Upper lobe of left lung (tissue), 6 donors: ENCODE data around the gene AGAP3. TPM values are rescaled to one million over a fixed set of nuclear protein-coding genes. Genes with fewer than 3 reads are reported as not detected.

Experiments used
- ATAC-seq, 2 donors: fragments of 200-7000 bp; cut with Tn5 transposase; one replicate each; pipeline ENCODE4 v1.9.1; 2022; ENCODE audit warnings: mild to moderate bottlenecking in 2 of 2, moderate library complexity in 2 of 2; ENCODE audit not compliant: low FRiP score in 2 of 2
- DNase-seq, 2 donors: peaks; one replicate each; pipeline ENCODE4 v3.0.0-alpha.2; 2019 to 2020
- H3K27ac ChIP-seq, 4 donors: fragments of 200-600 bp; sonication (generic); one replicate each; pipeline ENCODE4 v1.5.1; 2016 to 2019
- H3K27me3 ChIP-seq, 4 donors: fragments of 200-600 bp; sonication (generic); one replicate each; pipeline ENCODE4 v1.5.1; 2017 to 2019
- H3K36me3 ChIP-seq, 4 donors: fragments of 200-600 bp; sonication (generic); one replicate each; pipeline ENCODE4 v1.5.1; 2016 to 2019
- H3K4me1 ChIP-seq, 4 donors: fragments of 200-600 bp; sonication (generic); one replicate each; pipeline ENCODE4 v1.5.1; 2018 to 2019
- H3K4me3 ChIP-seq, 4 donors: fragments of 200-600 bp; sonication (generic); one replicate each; pipeline ENCODE4 v1.5.1; 2017 to 2019; ENCODE audit warnings: mild to moderate bottlenecking in 2 of 4, moderate library complexity in 1 of 4
- H3K9me3 ChIP-seq, 4 donors: fragments of 200-600 bp; sonication (generic); one replicate each; pipeline ENCODE4 v1.5.1; 2018 to 2019
- EP300 ChIP-seq, 4 donors: sonication (generic); formaldehyde crosslinking; IDR thresholded peaks; one replicate each; pipeline ENCODE4 v1.5.1; 2017; ENCODE audit warnings: antibody characterized with exemption in 4 of 4, control low read depth in 2 of 4
- POLR2A ChIP-seq, 4 donors: fragments of 450-650 bp; IDR thresholded peaks; one replicate each; pipeline ENCODE4 v1.5.1; 2016 to 2017; ENCODE audit warnings: antibody characterized with exemption in 4 of 4, mild to moderate bottlenecking in 2 of 4
- POLR2AphosphoS5 ChIP-seq, 2 donors: sonication (generic); formaldehyde crosslinking; IDR thresholded peaks; one replicate each; pipeline ENCODE4 v1.5.1; 2017; ENCODE audit warnings: antibody characterized with exemption in 2 of 2
- WGBS, 2 donors: methylation state at CpG; one replicate each; pipeline ENCODE4 v1.1.5; 2017 to 2018; 5-methylcytosine and 5-hydroxymethylcytosine counted together
- total RNA-seq, 6 donors: library from RNA; depleted of rRNA in 4 of 6; stranded (reverse); fragments of >200 nt in 4 of 6; gene quantifications; one replicate each; pipeline versions ENCODE4 v1.1.0 to v1.2.1, GENCODE V29; 2016 to 2021
- TF ChIP-seq, protein P1 (sequence below), 6 experiments: fragments of 450-650 bp in 4 of 6; fragments of 200-600 bp in 2 of 6; sonication (generic) in 2 of 6; IDR thresholded peaks; one replicate each; pipeline ENCODE4 v1.5.1; 2016 to 2019; ENCODE audit warnings: antibody characterized with exemption in 6 of 6
- donor health status: DM: no; HTN: no; CAD: no; lungs with moderate emphysema.
- donor health status: DM: no; HTN: yes; CAD: no; lungs with severe emphysema.

Gene AGAP3
- total RNA-seq, 6 donors from 2014 or later = 122 to 350 (median 182) TPM

DNA sequence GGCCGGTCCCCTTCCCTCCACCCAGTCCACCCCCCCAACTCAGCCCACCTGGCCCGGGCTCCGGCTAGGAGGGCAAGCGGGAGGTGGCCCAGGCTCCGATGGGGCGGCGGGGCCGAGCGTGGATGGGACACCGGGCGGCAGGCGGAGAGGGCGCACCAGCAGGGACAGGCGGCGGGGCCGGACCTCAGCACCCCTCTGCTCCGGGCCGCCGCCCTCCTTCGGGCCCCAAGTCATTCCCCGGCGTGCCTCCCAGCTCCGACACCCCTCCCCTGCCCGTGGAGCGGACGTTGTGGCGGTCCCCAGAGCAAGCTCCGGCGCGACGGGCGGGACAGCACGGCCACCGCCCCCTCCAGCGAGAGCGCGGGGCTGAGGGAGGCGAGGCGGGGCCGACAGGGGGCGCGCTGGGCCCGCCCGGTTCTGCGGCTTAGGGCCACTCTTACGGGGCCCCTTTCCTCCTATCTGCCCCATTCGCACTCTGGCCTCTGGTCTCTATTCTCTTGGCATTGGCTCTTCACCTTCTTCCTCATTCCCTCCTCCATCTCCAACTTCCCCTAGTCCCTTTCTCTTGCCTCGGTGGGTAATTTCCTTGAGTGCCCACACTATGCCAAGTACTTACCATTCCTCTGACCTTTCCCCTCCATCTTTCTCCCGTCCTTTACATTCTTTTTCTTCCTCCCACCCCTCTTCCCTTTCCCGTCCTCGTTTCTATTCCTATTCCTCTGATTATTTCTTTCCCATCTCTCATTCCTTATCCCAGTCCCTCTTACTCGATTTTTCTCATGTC, 81.9 kb downstream of the AGAP3 start:
- 3 to 5% methylated on average over 22 to 24 of the region's 52 CpGs for WGBS, 2 donors
- TF ChIP-seq POLR2AphosphoS5 (IDR thresholded peaks at IDR 0.05) = no peak
- TF ChIP-seq, protein P1, sequence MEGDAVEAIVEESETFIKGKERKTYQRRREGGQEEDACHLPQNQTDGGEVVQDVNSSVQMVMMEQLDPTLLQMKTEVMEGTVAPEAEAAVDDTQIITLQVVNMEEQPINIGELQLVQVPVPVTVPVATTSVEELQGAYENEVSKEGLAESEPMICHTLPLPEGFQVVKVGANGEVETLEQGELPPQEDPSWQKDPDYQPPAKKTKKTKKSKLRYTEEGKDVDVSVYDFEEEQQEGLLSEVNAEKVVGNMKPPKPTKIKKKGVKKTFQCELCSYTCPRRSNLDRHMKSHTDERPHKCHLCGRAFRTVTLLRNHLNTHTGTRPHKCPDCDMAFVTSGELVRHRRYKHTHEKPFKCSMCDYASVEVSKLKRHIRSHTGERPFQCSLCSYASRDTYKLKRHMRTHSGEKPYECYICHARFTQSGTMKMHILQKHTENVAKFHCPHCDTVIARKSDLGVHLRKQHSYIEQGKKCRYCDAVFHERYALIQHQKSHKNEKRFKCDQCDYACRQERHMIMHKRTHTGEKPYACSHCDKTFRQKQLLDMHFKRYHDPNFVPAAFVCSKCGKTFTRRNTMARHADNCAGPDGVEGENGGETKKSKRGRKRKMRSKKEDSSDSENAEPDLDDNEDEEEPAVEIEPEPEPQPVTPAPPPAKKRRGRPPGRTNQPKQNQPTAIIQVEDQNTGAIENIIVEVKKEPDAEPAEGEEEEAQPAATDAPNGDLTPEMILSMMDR (IDR thresholded peaks at IDR 0.05) = peak; percentile 49 to 69 (median 60)
- Histone ChIP-seq H3K4me1 (peaks cover 16 to 21% (median 19%) of the 10 kb centered on the region in 4 donors), H3K4me3 (peak overlapping the region; percentile 16 to 54 (median 42)), H3K36me3 (no peaks in the 10 kb centered on the region), H3K27me3 (peaks cover 0 to 43% (median 29%) of the 10 kb centered on the region in 4 donors), H3K9me3 (no peaks in the 10 kb centered on the region), H3K27ac (no peak overlapping the region)
- DNase-seq (peak; percentile 41 to 93), ATAC-seq (peak; percentile 45 to 76)

DNA sequence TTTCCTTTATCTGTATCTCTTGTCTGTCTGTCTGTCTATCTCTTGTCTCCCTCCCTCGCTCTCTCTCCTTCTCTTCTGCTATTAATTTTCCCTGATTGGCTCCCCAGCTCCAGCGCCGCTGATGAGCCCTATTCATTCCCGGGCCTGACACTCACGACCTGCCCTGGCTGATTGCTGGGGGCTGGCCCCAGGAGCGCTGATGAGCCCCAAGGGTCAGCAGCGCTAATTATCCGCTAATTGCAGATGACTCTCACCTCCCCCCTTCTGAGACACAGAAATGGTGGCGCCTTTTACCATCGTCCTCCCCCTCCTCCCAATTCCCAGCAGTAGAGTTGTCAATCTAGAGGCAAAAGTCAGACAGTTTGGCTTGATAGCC, 82.5 kb downstream of the AGAP3 start:
- Histone ChIP-seq H3K4me3 (no peak overlapping the region), H3K9me3 (no peaks in the 10 kb centered on the region), H3K27ac (no peak overlapping the region), H3K4me1 (peaks cover 16 to 21% (median 19%) of the 10 kb centered on the region in 4 donors), H3K27me3 (peaks cover 0 to 43% (median 29%) of the 10 kb centered on the region in 4 donors), H3K36me3 (no peaks in the 10 kb centered on the region)
- 40 to 41% methylated on average over 10 of the region's 10 CpGs for WGBS, 2 donors
- DNase-seq (no peak), ATAC-seq (no peak)
- TF ChIP-seq, protein P1 (IDR thresholded peaks at IDR 0.05) = no peak
- TF ChIP-seq EP300 (IDR thresholded peaks at IDR 0.05) (no peak), POLR2A (IDR thresholded peaks at IDR 0.05) (no peak), POLR2AphosphoS5 (IDR thresholded peaks at IDR 0.05) (no peak)

DNA sequence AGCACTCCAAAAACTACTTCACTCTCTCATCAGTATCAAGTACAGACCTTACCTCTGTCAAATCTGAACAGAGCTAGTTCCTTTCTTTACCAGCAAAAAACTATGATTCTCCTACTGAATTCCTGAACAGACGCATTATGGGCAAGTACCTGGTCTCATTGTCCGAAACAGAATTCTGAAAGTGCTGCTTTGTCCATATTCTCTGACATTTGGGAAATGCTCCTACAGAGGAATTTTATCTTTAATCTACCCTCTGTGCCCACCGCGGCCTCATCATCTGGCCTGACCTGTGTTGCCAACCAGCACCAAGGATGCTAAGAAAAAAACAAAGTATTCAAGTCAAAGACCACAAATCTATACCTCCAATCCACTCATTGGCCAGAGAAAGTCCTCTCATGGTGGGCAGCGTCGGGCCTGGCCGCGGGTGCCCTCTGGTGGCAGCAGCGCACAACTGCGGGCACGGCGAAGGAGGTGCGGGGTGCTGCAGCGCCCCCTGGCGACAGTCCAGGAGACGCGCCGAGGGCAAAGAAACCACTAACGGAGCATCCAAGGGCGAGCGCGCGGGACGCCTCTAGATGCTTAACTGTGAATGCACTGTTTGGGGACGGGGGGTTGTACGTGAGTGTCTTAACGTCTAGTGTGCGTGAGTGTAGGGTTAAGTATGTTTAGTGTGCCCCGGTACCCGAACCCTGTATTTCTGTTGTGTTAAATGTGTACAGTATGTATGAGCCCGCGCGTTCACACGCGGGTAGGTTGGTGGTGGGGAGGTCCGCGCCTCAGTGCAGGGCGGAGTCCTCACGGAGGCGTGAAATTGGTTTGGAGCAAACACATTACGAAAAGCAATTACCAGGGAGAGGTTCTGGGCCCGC, 86.2 kb downstream of the AGAP3 start:
- no peak for TF ChIP-seq POLR2A (IDR thresholded peaks at IDR 0.05)
- TF ChIP-seq EP300 (IDR thresholded peaks at IDR 0.05) = no peak
- TF ChIP-seq, protein P1 (IDR thresholded peaks at IDR 0.05) = peak; percentile 99 to 100 (median 100)
- no peak for TF ChIP-seq POLR2AphosphoS5 (IDR thresholded peaks at IDR 0.05)
- DNase-seq = peak; percentile 90 to 95
- Histone ChIP-seq H3K27me3 (peaks cover 0 to 17% (median 12%) of the 10 kb centered on the region in 4 donors), H3K4me1 (peaks cover 7 to 15% (median 9%) of the 10 kb centered on the region in 4 donors), H3K36me3 (no peaks in the 10 kb centered on the region), H3K27ac (no peak overlapping the region), H3K9me3 (no peaks in the 10 kb centered on the region), H3K4me3 (no peak overlapping the region)
- 22 to 33% methylated on average over 24 to 42 of the region's 42 CpGs for WGBS, 2 donors
- ATAC-seq = peak; percentile 94 to 95

DNA sequence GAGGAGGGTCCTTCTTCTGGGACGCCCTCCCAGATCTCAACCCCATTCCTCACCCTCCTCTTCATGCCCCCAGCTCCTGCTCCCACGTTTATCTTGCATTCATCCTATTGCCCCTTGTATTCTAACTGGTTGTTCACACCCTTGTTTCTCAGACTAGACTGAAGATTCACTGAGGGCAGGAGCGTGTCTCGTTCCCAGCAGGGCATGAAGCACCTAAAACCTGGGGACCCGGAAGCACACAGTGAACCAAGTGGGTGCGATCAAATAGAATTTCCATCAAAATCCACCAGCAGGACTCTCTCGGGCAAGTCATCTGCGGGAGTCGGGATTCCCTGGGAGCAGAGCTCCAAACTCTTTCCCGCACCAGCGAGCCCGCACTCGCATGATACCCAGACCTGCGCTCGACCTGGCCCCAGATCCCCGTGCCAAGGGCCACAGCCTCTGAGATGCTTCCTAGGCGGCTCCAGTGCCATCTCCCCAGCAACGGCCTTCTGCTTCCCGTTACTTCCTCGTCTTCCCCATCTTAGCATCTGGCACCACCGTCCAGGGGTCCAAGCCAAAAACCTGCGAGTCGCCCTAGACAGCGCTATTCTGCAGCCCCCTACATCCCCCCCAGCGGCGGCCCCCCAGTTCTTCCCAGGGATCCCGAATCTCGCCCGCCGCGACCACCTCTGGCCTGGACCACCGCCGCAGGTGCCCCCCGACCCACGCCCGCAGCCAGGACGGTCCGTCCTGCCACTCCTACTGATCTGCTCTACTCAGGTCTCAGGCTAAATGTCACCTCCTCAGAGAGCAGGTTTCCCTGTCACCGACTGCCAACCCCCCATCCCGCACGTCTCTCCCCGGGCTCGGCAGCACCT, 87.3 kb downstream of the AGAP3 start:
- H3K27me3 ChIP-seq = peaks cover 0 to 7% (median 3%) of the 10 kb centered on the region in 4 donors
- no peaks in the 10 kb centered on the region for H3K9me3 ChIP-seq
- H3K27ac ChIP-seq = no peak overlapping the region
- H3K36me3 ChIP-seq = no peaks in the 10 kb centered on the region
- no peak overlapping the region for H3K4me3 ChIP-seq
- 82 to 89% methylated on average over 41 to 43 of the region's 43 CpGs for WGBS, 2 donors
- H3K4me1 ChIP-seq = peaks cover 0 to 4% (median 0%) of the 10 kb centered on the region in 4 donors
- DNase-seq (peak in 1 of 2 donors; percentile 81), ATAC-seq (no peak)
- TF ChIP-seq, protein P1 (IDR thresholded peaks at IDR 0.05) = no peak
- TF ChIP-seq POLR2AphosphoS5 (IDR thresholded peaks at IDR 0.05) (no peak), POLR2A (IDR thresholded peaks at IDR 0.05) (no peak), EP300 (IDR thresholded peaks at IDR 0.05) (no peak)
